ENCODE results near the gene BAHCC1.

DNA sequence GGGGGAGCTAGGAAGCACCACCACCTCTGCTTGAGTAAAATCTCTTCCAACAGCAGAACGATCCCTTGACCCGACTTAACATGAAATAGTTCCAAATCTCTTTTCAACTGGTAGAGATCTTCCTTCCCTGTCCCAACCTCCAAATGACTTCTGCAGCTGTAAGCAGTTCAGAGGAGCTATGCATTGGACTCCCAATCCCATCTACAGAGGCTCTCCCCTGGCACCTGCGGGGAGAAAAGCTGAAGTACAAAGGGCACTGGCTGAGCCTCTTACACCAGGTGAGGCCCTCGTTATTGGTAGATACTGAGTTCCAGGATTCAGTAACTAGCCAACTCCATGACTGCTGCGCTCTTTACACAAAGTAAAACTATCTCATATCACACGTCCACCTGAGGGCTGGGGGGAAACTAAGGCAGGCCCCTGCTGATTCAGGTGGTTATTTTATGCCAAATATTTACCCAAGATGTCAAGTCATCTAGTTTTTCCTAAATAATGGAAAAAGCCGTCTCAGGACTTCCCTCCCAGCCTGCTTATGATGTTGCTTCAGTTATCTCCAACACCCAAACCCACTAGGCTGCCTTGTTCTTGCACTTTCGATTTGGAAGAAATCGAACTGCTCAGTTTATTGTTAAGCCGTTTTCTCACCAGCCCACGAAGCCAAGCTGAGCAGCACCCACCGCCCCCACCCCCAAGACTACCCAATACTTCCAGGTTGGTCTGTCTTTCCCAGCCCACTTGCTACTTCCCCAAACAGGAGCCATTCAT is 114.1 kb downstream of the BAHCC1 start:
- TF ChIP-seq, protein P1, sequence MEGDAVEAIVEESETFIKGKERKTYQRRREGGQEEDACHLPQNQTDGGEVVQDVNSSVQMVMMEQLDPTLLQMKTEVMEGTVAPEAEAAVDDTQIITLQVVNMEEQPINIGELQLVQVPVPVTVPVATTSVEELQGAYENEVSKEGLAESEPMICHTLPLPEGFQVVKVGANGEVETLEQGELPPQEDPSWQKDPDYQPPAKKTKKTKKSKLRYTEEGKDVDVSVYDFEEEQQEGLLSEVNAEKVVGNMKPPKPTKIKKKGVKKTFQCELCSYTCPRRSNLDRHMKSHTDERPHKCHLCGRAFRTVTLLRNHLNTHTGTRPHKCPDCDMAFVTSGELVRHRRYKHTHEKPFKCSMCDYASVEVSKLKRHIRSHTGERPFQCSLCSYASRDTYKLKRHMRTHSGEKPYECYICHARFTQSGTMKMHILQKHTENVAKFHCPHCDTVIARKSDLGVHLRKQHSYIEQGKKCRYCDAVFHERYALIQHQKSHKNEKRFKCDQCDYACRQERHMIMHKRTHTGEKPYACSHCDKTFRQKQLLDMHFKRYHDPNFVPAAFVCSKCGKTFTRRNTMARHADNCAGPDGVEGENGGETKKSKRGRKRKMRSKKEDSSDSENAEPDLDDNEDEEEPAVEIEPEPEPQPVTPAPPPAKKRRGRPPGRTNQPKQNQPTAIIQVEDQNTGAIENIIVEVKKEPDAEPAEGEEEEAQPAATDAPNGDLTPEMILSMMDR (IDR thresholded peaks at IDR 0.05) = no peak
- peak; percentile 2 for TF ChIP-seq POLR2AphosphoS5 (IDR thresholded peaks at IDR 0.05)

Measured in prostate gland (tissue), 2 donors.